ENCODE measurements around the gene SNAI3. TPM values are rescaled to one million over a fixed set of nuclear protein-coding genes. Genes with fewer than 3 reads are reported as not detected.

The SNAI3 gene
- total RNA-seq, 4 donors from 2014 or later = 0.40 to 0.44 TPM; not detected in 2

DNA sequence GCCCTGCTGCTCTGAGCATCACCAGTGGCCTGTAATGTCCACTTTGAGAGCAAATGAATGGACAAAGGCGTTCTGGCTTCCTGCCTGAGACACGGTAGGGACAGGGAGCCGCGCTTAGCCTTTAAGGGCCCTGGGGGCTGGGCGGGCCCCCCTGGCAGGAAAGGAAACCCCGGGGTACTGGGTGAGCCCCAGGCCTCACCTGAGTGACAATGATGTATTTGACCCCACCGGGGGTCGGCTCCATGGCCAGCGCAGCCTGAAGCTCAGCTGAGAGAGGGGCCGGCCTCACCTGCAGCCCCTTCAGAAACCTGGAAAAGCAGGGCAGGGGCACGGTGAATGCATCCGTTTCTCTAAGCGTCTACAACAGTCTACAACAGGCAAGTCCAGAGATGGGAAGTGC is 33.2 kb downstream of the SNAI3 start:
- TF ChIP-seq EP300 (IDR thresholded peaks at IDR 0.05) (no peak), POLR2A (IDR thresholded peaks at IDR 0.05) (no peak), POLR2AphosphoS5 (IDR thresholded peaks at IDR 0.05) (no peak)
- TF ChIP-seq, protein P1, sequence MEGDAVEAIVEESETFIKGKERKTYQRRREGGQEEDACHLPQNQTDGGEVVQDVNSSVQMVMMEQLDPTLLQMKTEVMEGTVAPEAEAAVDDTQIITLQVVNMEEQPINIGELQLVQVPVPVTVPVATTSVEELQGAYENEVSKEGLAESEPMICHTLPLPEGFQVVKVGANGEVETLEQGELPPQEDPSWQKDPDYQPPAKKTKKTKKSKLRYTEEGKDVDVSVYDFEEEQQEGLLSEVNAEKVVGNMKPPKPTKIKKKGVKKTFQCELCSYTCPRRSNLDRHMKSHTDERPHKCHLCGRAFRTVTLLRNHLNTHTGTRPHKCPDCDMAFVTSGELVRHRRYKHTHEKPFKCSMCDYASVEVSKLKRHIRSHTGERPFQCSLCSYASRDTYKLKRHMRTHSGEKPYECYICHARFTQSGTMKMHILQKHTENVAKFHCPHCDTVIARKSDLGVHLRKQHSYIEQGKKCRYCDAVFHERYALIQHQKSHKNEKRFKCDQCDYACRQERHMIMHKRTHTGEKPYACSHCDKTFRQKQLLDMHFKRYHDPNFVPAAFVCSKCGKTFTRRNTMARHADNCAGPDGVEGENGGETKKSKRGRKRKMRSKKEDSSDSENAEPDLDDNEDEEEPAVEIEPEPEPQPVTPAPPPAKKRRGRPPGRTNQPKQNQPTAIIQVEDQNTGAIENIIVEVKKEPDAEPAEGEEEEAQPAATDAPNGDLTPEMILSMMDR (IDR thresholded peaks at IDR 0.05) = no peak
- 70% methylated on average over 10 of the region's 13 CpGs for WGBS
- no peak for DNase-seq (ENCODE audit: low spot score in 2 of 2)
- H3K9me3 ChIP-seq = no peaks in the 10 kb centered on the region
- no peak overlapping the region for H3K27ac ChIP-seq
- H3K4me3 ChIP-seq = no peak overlapping the region
- peaks cover 25% of the 10 kb centered on the region for H3K36me3 ChIP-seq
- H3K27me3 ChIP-seq = no peaks in the 10 kb centered on the region
- H3K4me1 ChIP-seq = peaks cover 26% of the 10 kb centered on the region

DNA sequence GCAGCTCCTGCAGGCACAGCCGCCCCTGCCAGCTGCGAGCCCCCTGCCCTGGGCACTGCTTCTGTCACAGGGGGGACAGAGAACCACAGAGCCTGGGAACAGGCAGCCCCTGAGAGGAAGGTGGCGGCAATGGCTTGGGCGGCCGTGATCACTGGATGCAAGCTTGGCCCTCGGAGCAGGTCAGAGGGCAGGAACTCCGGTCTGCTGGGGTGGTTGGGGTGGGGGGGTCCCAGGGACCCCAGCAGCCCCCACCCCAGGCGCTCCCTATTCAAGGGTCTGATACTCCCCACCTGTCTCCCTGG is 33.6 kb downstream of the SNAI3 start:
- H3K27ac ChIP-seq = no peak overlapping the region
- 100% methylated on average over 2 of the region's 8 CpGs for WGBS

DNA sequence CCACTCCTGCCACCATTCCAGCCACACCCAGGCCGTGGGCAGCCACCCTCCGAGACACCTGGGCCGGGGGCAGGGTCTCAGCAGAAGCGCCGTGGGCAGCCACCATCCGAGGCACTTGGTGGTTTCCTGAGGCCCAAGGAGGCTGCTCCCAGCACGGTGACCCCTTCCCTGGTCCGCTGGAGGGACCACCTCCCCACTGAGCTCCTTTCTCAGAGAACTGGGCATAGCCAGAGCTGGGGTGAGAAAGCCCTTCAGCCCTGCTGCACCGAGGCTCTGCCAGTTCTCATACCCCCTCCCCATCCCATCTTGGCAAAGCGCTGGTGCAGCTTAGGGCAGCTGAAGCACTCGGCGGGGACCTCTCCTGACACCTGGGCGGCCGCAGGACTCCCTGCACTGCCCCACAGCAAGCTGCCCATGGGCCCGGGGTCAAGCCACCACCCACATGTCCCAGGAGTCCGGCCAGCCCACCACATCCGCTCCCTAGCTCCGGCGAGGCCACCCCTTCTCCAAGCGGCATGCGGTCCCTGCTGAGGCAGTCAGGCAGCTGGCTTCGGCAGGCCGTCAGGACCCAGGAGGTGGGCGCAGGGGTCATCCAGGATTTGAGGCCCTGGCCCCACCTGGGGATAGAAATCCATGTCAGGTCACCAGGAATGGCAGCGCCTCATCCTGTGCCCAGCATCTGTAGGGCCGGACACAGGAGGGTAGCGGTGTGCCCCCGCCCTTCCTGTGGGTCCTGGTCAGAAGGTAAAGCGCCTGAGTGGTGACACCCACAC is 34.1 kb downstream of the SNAI3 start:
- no peak for TF ChIP-seq EP300 (IDR thresholded peaks at IDR 0.05)
- TF ChIP-seq POLR2AphosphoS5 (IDR thresholded peaks at IDR 0.05) = no peak
- TF ChIP-seq POLR2A (IDR thresholded peaks at IDR 0.05) = no peak
- TF ChIP-seq, protein P1 (IDR thresholded peaks at IDR 0.05) = no peak
- H3K36me3 ChIP-seq = peaks cover 25% of the 10 kb centered on the region
- WGBS = 88% methylated on average over 3 of the region's 29 CpGs
- H3K4me1 ChIP-seq = peaks cover 26% of the 10 kb centered on the region
- H3K4me3 ChIP-seq = no peak overlapping the region
- H3K27me3 ChIP-seq = no peaks in the 10 kb centered on the region
- peak in 1 of 2 donors; percentile 68 for DNase-seq (ENCODE audit: low spot score in 2 of 2)
- H3K27ac ChIP-seq = peak overlapping the region; percentile 43
- no peaks in the 10 kb centered on the region for H3K9me3 ChIP-seq

More for the DNA sequence above, 33.6 kb downstream of the SNAI3 start:
- H3K9me3 ChIP-seq = no peaks in the 10 kb centered on the region
- H3K27me3 ChIP-seq = no peaks in the 10 kb centered on the region
- no peak overlapping the region for H3K4me3 ChIP-seq
- TF ChIP-seq EP300 (IDR thresholded peaks at IDR 0.05) (no peak), POLR2A (IDR thresholded peaks at IDR 0.05) (no peak), POLR2AphosphoS5 (IDR thresholded peaks at IDR 0.05) (no peak)
- TF ChIP-seq, protein P1 (IDR thresholded peaks at IDR 0.05) = no peak
- peaks cover 25% of the 10 kb centered on the region for H3K36me3 ChIP-seq
- peaks cover 26% of the 10 kb centered on the region for H3K4me1 ChIP-seq
- no peak for DNase-seq (ENCODE audit: low spot score in 2 of 2)

DNA sequence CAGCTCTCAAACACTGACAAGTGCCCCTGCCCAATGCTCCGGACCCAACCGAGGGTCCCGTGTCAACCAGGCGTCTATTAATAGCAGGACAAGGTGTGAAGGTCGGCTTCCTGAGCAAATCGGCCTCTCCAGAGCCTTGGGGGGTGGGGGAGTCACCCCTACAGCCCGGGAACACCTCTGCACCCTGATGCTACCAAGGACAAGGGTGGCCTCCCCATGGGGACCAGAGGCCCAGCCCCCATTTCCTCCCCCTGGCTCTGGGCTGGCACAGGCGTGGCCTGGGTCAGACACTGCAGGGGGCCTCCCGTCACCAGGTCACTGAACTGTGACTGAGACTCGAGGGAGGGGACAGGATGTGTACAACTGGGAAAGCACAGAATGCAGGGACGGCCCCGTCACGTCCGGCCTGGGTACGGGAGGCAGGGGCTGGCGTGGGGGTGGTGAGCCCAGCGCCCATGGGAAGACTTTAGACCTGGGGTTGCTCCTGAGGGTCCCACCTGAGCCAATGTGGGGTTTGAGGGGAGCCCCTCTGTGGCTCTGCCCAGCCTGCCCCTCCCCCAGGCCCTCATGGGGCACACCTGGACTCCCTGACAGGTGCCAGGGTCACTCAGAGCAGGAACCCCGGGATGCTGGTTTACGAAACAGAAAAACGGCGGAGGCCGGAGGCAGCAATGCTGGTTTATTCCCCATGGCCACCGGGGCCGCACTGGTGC is 34.9 kb downstream of the SNAI3 start:
- H3K9me3 ChIP-seq = no peaks in the 10 kb centered on the region
- peaks cover 25% of the 10 kb centered on the region for H3K36me3 ChIP-seq
- WGBS = 41% methylated on average over 12 of the region's 24 CpGs
- H3K4me3 ChIP-seq = peak overlapping the region; percentile 56
- no peak for TF ChIP-seq POLR2A (IDR thresholded peaks at IDR 0.05)
- TF ChIP-seq, protein P1 (IDR thresholded peaks at IDR 0.05) = no peak
- TF ChIP-seq EP300 (IDR thresholded peaks at IDR 0.05) = no peak
- TF ChIP-seq POLR2AphosphoS5 (IDR thresholded peaks at IDR 0.05) = no peak
- H3K4me1 ChIP-seq = peaks cover 26% of the 10 kb centered on the region
- H3K27me3 ChIP-seq = no peaks in the 10 kb centered on the region
- peak in 1 of 2 donors; percentile 77 for DNase-seq (ENCODE audit: low spot score in 2 of 2)
- peak overlapping the region; percentile 43 for H3K27ac ChIP-seq

DNA sequence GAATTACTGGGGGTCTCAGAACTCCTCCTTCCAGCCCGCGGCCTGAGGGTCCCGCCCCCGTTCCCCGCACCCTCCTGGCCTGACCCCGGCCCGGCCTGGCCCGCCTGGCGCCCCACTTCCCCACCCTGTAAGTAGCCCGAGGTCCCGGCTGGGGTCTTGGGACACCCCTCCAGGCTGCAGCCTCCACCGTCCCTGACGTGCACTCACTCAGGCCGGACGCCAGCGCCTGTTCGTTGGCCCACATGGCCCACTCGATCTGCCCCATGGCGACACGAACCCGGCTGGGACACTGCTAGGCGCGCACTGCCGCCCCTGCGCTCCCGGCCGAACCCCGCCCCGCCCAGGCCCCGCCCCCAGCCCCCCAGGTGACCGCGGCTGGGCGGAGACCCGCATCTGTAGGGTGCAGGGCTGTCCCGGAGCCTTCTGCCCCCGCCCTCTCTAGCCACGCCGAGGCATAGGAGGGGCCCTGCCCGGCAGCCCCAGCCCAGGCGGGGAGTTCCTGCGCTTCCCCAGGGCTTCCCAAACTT is 35.5 kb downstream of the SNAI3 start, which contains the start of gene CYBA:
Gene CYBA (minus strand): TSS at position 305 of the 527 bp plus-strand sequence. CDS start 40 bp downstream, at position 265.
- H3K4me1 ChIP-seq = peaks cover 26% of the 10 kb centered on the region
- H3K4me3 ChIP-seq = peak within 1 kb of the TSS; percentile 56
- H3K9me3 ChIP-seq = no peaks in the 10 kb centered on the region
- DNase-seq (ENCODE audit: low spot score in 2 of 2) = peak in 1 of 2 donors; percentile 78
- H3K36me3 ChIP-seq = peaks cover 27% of the 10 kb centered on the region
- TF ChIP-seq POLR2AphosphoS5 (IDR thresholded peaks at IDR 0.05) (no peak), POLR2A (IDR thresholded peaks at IDR 0.05) (no peak), EP300 (IDR thresholded peaks at IDR 0.05) (no peak)
- TF ChIP-seq, protein P1 (IDR thresholded peaks at IDR 0.05) = no peak
- no peaks in the 10 kb centered on the region for H3K27me3 ChIP-seq
- WGBS = 0% methylated on average over 7 of the region's 41 CpGs
- H3K27ac ChIP-seq = peak within 1 kb of the TSS; percentile 47
